Keratinocyte (primary cell): ENCODE data around the gene ZNF337. TPM values are rescaled to one million over a fixed set of nuclear protein-coding genes. Genes with fewer than 3 reads are reported as not detected.

ENCODE experiments used
- DNase-seq: peaks from one replicate; pipeline ENCODE4 v3.0.0-alpha.2; 2011; ENCODE audit warnings: low read depth, missing footprints, low spot score
- FAIRE-seq: peaks from 2 replicates; lab custom pipeline; 2011; peaks lifted over from hg19 to GRCh38; lab: Jason Lieb, UNC
- H2AFZ ChIP-seq: 2 replicates; pipeline ENCODE4 v1.6.0; 2012; ENCODE audit warnings: low read length, control low read depth, inconsistent platforms; ENCODE audit not compliant: control insufficient read depth
- H3K27ac ChIP-seq: 2 replicates; pipeline ENCODE4 v1.5.1; 2011; ENCODE audit warnings: low read length; ENCODE audit not compliant: control insufficient read depth, insufficient read depth
- H3K27me3 ChIP-seq: 3 replicates; pipeline ENCODE4 v1.6.0; 2011; ENCODE audit warnings: low read length; ENCODE audit not compliant: control insufficient read depth, insufficient read depth; ENCODE audit errors: extremely low read depth
- H3K36me3 ChIP-seq, 2 experiments: 2 replicates in 1 of 2; 3 replicates in 1 of 2; pipeline ENCODE4 v1.5.1; 2011; ENCODE audit warnings: low read length in 2 of 2, mild to moderate bottlenecking in 1 of 2; ENCODE audit not compliant: control insufficient read depth in 2 of 2, insufficient read depth in 2 of 2; ENCODE audit errors: extremely low read depth in 1 of 2
- H3K4me1 ChIP-seq: 3 replicates; pipeline ENCODE4 v1.5.1; 2011; ENCODE audit warnings: low read length; ENCODE audit not compliant: control insufficient read depth, insufficient read depth; ENCODE audit errors: extremely low read depth
- H3K4me2 ChIP-seq: 3 replicates; pipeline ENCODE4 v1.6.0; 2011; ENCODE audit warnings: low read depth, low read length; ENCODE audit not compliant: control insufficient read depth, insufficient read depth; ENCODE audit errors: extremely low read depth
- H3K4me3 ChIP-seq, 3 experiments: fragments of 200-600 bp in 1 of 3; sonication (generic) in 1 of 3; 2 replicates in 2 of 3; 3 replicates in 1 of 3; pipeline ENCODE4 v1.5.1; 2011 to 2016; ENCODE audit warnings: low read length in 3 of 3, mild to moderate bottlenecking in 3 of 3, control low read depth in 2 of 3, inconsistent platforms in 1 of 3, low read depth in 1 of 3, mixed read lengths in 1 of 3, mixed run types in 1 of 3, moderate library complexity in 1 of 3; ENCODE audit not compliant: control insufficient read depth in 2 of 3, insufficient read depth in 2 of 3; ENCODE audit errors: extremely low read depth in 1 of 3
- H3K79me2 ChIP-seq: 2 replicates; pipeline ENCODE4 v1.6.0; 2012; ENCODE audit warnings: low read length; ENCODE audit not compliant: control insufficient read depth, insufficient read depth
- H3K9ac ChIP-seq: 3 replicates; pipeline ENCODE4 v1.6.0; 2011; ENCODE audit warnings: low read length; ENCODE audit not compliant: control insufficient read depth, insufficient read depth; ENCODE audit errors: extremely low read depth
- H3K9me1 ChIP-seq: 3 replicates; pipeline ENCODE4 v1.6.0; 2011; ENCODE audit warnings: low read length; ENCODE audit not compliant: control insufficient read depth, insufficient read depth; ENCODE audit errors: extremely low read depth
- H3K9me3 ChIP-seq: 2 replicates; pipeline ENCODE4 v1.5.1; 2012; ENCODE audit warnings: low read depth, low read length; ENCODE audit not compliant: control insufficient read depth
- H4K20me1 ChIP-seq: 3 replicates; pipeline ENCODE4 v1.6.0; 2011; ENCODE audit warnings: low read length; ENCODE audit not compliant: control insufficient read depth, insufficient read depth; ENCODE audit errors: extremely low read depth
- CTCF ChIP-seq, 3 experiments: IDR thresholded peaks in 1 of 3; conservative IDR thresholded peaks in 1 of 3; optimal IDR thresholded peaks in 1 of 3; 2 replicates in 2 of 3; 3 replicates in 1 of 3; pipeline versions ENCODE3 to v1.5.1; 2011; ENCODE audit warnings: low read length in 3 of 3, mild to moderate bottlenecking in 3 of 3, moderate library complexity in 2 of 3, control low read depth in 1 of 3, inconsistent platforms in 1 of 3; ENCODE audit not compliant: insufficient read depth in 2 of 3; ENCODE audit errors: extremely low read depth in 1 of 3
- EZH2 ChIP-seq: IDR thresholded peaks from one replicate; pipeline ENCODE4 v1.6.1; 2012; ENCODE audit warnings: inconsistent platforms, mild to moderate bottlenecking, low read length, moderate library complexity
- dilution Hi-C: fragments of 300-500 bp; cut with MboI; formaldehyde crosslinking; loops from one replicate; pipeline ENCODE4 v1.7.0; 2020; ENCODE audit warnings: low sequenced_read_pairs; ENCODE audit not compliant: extremely low pct_ligation_motif_present
- polyA plus RNA-seq, 5 experiments: library from polyadenylated mRNA; depleted of rRNA in 3 of 5; stranded (reverse) in 3 of 5; stranded (forward) in 1 of 5; unstranded in 1 of 5; fragments of >200 nt; gene quantifications; 1 replicate in 1 of 5; 2 replicates in 3 of 5; 3 replicates in 1 of 5; pipeline versions ENCODE4 v1.2.1 to v1.2.3, GENCODE V29; 2011 to 2012; ENCODE audit warnings: missing spikeins in 2 of 5, low read depth in 1 of 5, low replicate concordance in 1 of 5

ZNF337 gene
- polyA plus RNA-seq, 1 donor (not counting 4 experiments of a cell fraction or from before 2014, with no cell fraction given), result 15.9 TPM

GRCh38 chr20:25733903-25734302 is 37.2 kb upstream of the ZNF337 start:
- no peaks in the 10 kb centered on the region for H3K9me3 ChIP-seq
- H3K9ac ChIP-seq, result no peak overlapping the region
- H3K36me3 ChIP-seq, result no peaks in the 10 kb centered on the region
- no peak for FAIRE-seq
- H3K27ac ChIP-seq, result no peak overlapping the region
- no peaks in the 10 kb centered on the region for H3K9me1 ChIP-seq
- no peak for DNase-seq
- no peaks in the 10 kb centered on the region for H3K79me2 ChIP-seq
- no peaks in the 10 kb centered on the region for H3K27me3 ChIP-seq
- no peak overlapping the region for H2AFZ ChIP-seq
- H3K4me3 ChIP-seq, result no peak overlapping the region
- H3K4me1 ChIP-seq, result no peaks in the 10 kb centered on the region
- dilution Hi-C loops, result no loop called here
- H3K4me2 ChIP-seq, result no peak overlapping the region
- TF ChIP-seq EZH2, result no peak
- no peak for TF ChIP-seq CTCF (optimal IDR thresholded peaks at IDR 0.05 in 1 of 3, IDR thresholded peaks at IDR 0.05 in 1 of 3, conservative IDR thresholded peaks at IDR 0.05 in 1 of 3; ENCODE audit: extremely low read depth in 1 of 3, insufficient read depth in 2 of 3, low read length in 3 of 3)
- no peaks in the 10 kb centered on the region for H4K20me1 ChIP-seq

GRCh38 chr20:25730862-25731261 is 34.2 kb upstream of the ZNF337 start:
- no peak for FAIRE-seq

More at GRCh38 chr20:25730862-25731261, 34.2 kb upstream of the ZNF337 start:
- no peaks in the 10 kb centered on the region for H3K36me3 ChIP-seq
- H3K9me3 ChIP-seq, result no peaks in the 10 kb centered on the region
- TF ChIP-seq EZH2, result no peak
- no peak for TF ChIP-seq CTCF (optimal IDR thresholded peaks at IDR 0.05 in 1 of 3, IDR thresholded peaks at IDR 0.05 in 1 of 3, conservative IDR thresholded peaks at IDR 0.05 in 1 of 3; ENCODE audit: extremely low read depth in 1 of 3, insufficient read depth in 2 of 3, low read length in 3 of 3)
- no peak overlapping the region for H3K4me2 ChIP-seq
- dilution Hi-C loops, result no loop called here
- no peaks in the 10 kb centered on the region for H3K4me1 ChIP-seq
- no peak overlapping the region for H3K27ac ChIP-seq
- H3K27me3 ChIP-seq, result no peaks in the 10 kb centered on the region
- no peak overlapping the region for H3K9ac ChIP-seq
- H3K9me1 ChIP-seq, result no peaks in the 10 kb centered on the region
- no peak overlapping the region for H2AFZ ChIP-seq
- no peaks in the 10 kb centered on the region for H4K20me1 ChIP-seq
- no peak for DNase-seq
- no peaks in the 10 kb centered on the region for H3K79me2 ChIP-seq
- H3K4me3 ChIP-seq, result no peak overlapping the region
